A549 (cell line): ENCODE data around the gene RAB27A. TPM values are rescaled to one million over a fixed set of nuclear protein-coding genes. Genes with fewer than 3 reads are reported as not detected.

Experiments used
- ATAC-seq, 2 experiments: fragments of 200-7000 bp in 1 of 2; fragments of >200 bp in 1 of 2; cut with Nextera tagmentation in 1 of 2; cut with Tn5 transposase in 1 of 2; 3 replicates each; pipeline versions ENCODE4 v1.8.0 to v1.9.1; 2018 to 2020; ENCODE audit warnings: mild to moderate bottlenecking in 1 of 2, moderate library complexity in 1 of 2
- CTCF ChIA-PET: fragments of 300-600 bp; sonication (Branson Sonifier 250); formaldehyde crosslinking; extraction: SDS; loops from one replicate; lab custom pipeline; 2021; ENCODE audit warnings: antibody characterized with exemption, inconsistent platforms; lab: Yijun Ruan, JAX
- POLR2A ChIA-PET: fragments of 350-600 bp; formaldehyde crosslinking; extraction: SDS; loops from one replicate; lab custom pipeline; 2021; ENCODE audit warnings: antibody characterized with exemption, inconsistent platforms; lab: Yijun Ruan, JAX
- DNase-seq, 2 experiments: peaks; one replicate each; pipeline versions ENCODE4 v3.0.0 to v3.0.0-alpha.2; 2011 to 2016; ENCODE audit warnings: low read depth in 1 of 2, low spot score in 1 of 2
- FAIRE-seq: peaks from 2 replicates; lab custom pipeline; 2011; peaks lifted over from hg19 to GRCh38; lab: Jason Lieb, UNC
- H3K27ac ChIP-seq, 2 experiments: fragments of >200 bp; sonication (Bioruptor Twin); formaldehyde crosslinking; 3 replicates each; pipeline ENCODE4 v1.5.1; 2016 to 2017
- H3K4me1 ChIP-seq: fragments of >200 bp; sonication (Bioruptor Twin); formaldehyde crosslinking; 3 replicates; pipeline ENCODE4 v1.6.1; 2016
- H3K4me2 ChIP-seq: fragments of >200 bp; sonication (Bioruptor Twin); formaldehyde crosslinking; 3 replicates; pipeline ENCODE4 v1.6.1; 2016
- H3K4me3 ChIP-seq: fragments of >200 bp; sonication (Bioruptor Twin); formaldehyde crosslinking; 3 replicates; pipeline ENCODE4 v1.5.1; 2016
- H3K9me3 ChIP-seq: fragments of >200 bp; sonication (Bioruptor Twin); formaldehyde crosslinking; 3 replicates; pipeline ENCODE4 v1.6.1; 2016
- CHD4 ChIP-seq: fragments of 200-600 bp; sonication (generic); IDR thresholded peaks from 2 replicates; pipeline ENCODE4 v1.6.1; 2016; ENCODE audit warnings: antibody characterized with exemption, mild to moderate bottlenecking, borderline replicate concordance
- E2F6 ChIP-seq: IDR thresholded peaks from 2 replicates; pipeline ENCODE4 v1.6.1; 2012; ENCODE audit warnings: low read depth, borderline replicate concordance
- GATA3 ChIP-seq: IDR thresholded peaks from 2 replicates; pipeline ENCODE4 v1.6.1; 2012; ENCODE audit warnings: borderline replicate concordance
- HES2 ChIP-seq: fragments of >200 bp; sonication (Bioruptor Twin); formaldehyde crosslinking; IDR thresholded peaks from 2 replicates; pipeline ENCODE4 v1.6.1; 2016
- HEYL ChIP-seq: fragments of 250-450 bp; sonication (Bioruptor Pico); IDR thresholded peaks from 2 replicates; pipeline ENCODE4 v1.8.0; 2021; ENCODE audit warnings: mild to moderate bottlenecking, moderate library complexity
- HMGXB4 ChIP-seq: fragments of 250-450 bp; sonication (Bioruptor Pico); IDR thresholded peaks from 2 replicates; pipeline ENCODE4 v1.5.0; 2021; ENCODE audit warnings: mild to moderate bottlenecking, moderate library complexity, borderline replicate concordance
- JUN ChIP-seq, 2 experiments: fragments of >200 bp; sonication (Bioruptor Twin); formaldehyde crosslinking; IDR thresholded peaks; 2 replicates in 1 of 2; 3 replicates in 1 of 2; pipeline ENCODE4 v1.6.1; 2016 to 2017
- JUNB ChIP-seq: fragments of >200 bp; sonication (Bioruptor Twin); formaldehyde crosslinking; IDR thresholded peaks from 2 replicates; pipeline ENCODE4 v1.6.1; 2016
- MYC ChIP-seq: IDR thresholded peaks from 2 replicates; pipeline ENCODE4 v1.6.1; 2012; ENCODE audit warnings: mild to moderate bottlenecking, inconsistent platforms, low read length, improper control_type of control experiment, borderline replicate concordance
- PBX3 ChIP-seq: IDR thresholded peaks from 2 replicates; pipeline ENCODE4 v1.6.1; 2012
- PHF8 ChIP-seq: fragments of 200-600 bp; sonication (generic); IDR thresholded peaks from 2 replicates; pipeline ENCODE4 v1.6.1; 2016; ENCODE audit warnings: low read depth, mild to moderate bottlenecking, antibody characterized with exemption, moderate library complexity, borderline replicate concordance
- RAD21 ChIP-seq, 2 experiments: fragments of >200 bp in 1 of 2; sonication (Bioruptor Twin) in 1 of 2; formaldehyde crosslinking in 1 of 2; IDR thresholded peaks in 1 of 2; conservative IDR thresholded peaks in 1 of 2; 2 replicates in 1 of 2; 3 replicates in 1 of 2; pipeline ENCODE4 v1.6.1; 2012 to 2018; ENCODE audit warnings: inconsistent platforms in 1 of 2
- RFX5 ChIP-seq: fragments of 450-650 bp; IDR thresholded peaks from 2 replicates; pipeline ENCODE4 v1.7.1; 2014; ENCODE audit warnings: antibody characterized with exemption, mild to moderate bottlenecking, moderate library complexity
- SREBF2 ChIP-seq: fragments of 450-650 bp; IDR thresholded peaks from 2 replicates; pipeline ENCODE4 v1.6.1; 2014; ENCODE audit warnings: mild to moderate bottlenecking, moderate library complexity
- TFCP2L1 ChIP-seq: fragments of 250-450 bp; sonication (Bioruptor Pico); IDR thresholded peaks from 2 replicates; pipeline ENCODE4 v1.5.0; 2021; ENCODE audit warnings: mild to moderate bottlenecking
- ZC3H11A ChIP-seq: fragments of 450-650 bp; IDR thresholded peaks from 2 replicates; pipeline ENCODE4 v1.6.1; 2014; ENCODE audit warnings: antibody characterized with exemption, mild to moderate bottlenecking
- ZFP36 ChIP-seq: fragments of 450-650 bp; IDR thresholded peaks from 2 replicates; pipeline ENCODE4 v1.6.1; 2014; ENCODE audit warnings: borderline replicate concordance; ENCODE audit not compliant: partially characterized antibody
- WGBS: methylation state at CpG from one replicate; pipeline ENCODE4 v1.1.6; 2017; ENCODE audit errors: missing lambda C conversion rate; 5-methylcytosine and 5-hydroxymethylcytosine counted together
- polyA plus RNA-seq, 4 experiments: library from polyadenylated mRNA; depleted of rRNA in 3 of 4; stranded (reverse); fragments of >200 nt; fragmentation: RNase III in 1 of 4; extraction: RNeasy Plus Mini Kit Qiagen cat#74134 plus additional on column Dnase treatment in 1 of 4; gene quantifications; 2 replicates in 3 of 4; 3 replicates in 1 of 4; pipeline ENCODE4 v1.2.3, GENCODE V29; 2011 to 2017
- TF ChIP-seq, protein P1 (sequence below): fragments of 200-600 bp; sonication (generic); IDR thresholded peaks from 2 replicates; pipeline ENCODE4 v1.6.1; 2016; ENCODE audit warnings: antibody characterized with exemption, mild to moderate bottlenecking, moderate library complexity
- TF ChIP-seq, protein P2 (sequence below): IDR thresholded peaks from 2 replicates; pipeline ENCODE4 v1.6.1; 2012

The RAB27A gene
- polyA plus RNA-seq, 2 of the 4 experiments (the other 2 are of a cell fraction): 8.1 to 17.0 TPM

DNA sequence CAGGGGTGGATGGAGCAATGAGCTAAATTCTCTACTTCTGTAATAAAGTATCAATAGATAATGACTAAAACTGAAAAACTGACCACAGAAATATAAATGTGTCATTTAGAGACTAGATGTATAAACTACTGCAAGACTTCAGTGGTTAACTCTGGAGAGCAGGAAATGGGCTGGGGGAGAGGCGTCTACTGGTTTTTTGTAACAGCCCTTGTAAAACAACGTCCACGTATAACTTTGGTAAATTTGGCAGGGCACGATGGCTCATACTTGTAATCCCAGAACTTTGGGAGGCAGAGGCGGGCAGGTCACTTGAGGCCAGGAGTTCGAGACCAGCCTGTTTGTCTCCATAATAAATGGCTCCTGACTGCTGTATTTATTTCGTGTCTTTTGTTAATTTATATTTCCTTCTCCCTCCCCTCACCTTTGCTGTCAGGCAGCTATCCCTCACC, 12.5 kb downstream of the RAB27A start:
- H3K9me3 ChIP-seq: no peaks in the 10 kb centered on the region
- no peak for ATAC-seq
- CTCF ChIA-PET: interaction anchor here (0.8 to 1.5 kb wide), 4 partner anchors 13 to 59 kb away, joined by 3 read pairs; no protein-coding TSS in a partner anchor

DNA sequence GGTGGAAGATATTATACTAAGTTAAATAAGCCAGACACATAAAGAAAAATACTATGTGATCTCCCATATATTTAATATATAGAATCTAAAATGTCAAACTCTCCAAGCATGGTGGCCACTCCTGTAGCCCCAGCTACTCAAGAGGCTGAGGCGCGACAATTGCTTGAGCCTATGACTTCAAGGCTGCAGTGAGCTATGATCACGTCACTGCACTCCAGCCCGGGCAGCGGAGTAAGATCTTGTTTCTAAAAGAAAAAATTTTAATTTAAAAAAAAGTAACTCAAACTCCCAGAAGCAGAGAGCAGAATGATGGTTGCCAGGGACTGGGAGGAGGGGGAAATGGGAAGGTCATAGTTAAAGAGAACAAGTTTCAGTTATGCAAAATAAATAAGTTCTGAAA, 13.3 kb downstream of the RAB27A start:
- Histone ChIP-seq H3K4me2 (no peak overlapping the region), H3K4me3 (no peak overlapping the region), H3K9me3 (no peaks in the 10 kb centered on the region), H3K27ac (no peak overlapping the region), H3K4me1 (peaks cover 9% of the 10 kb centered on the region)
- DNase-seq (no peak), FAIRE-seq (no peak), ATAC-seq (no peak)
- ChIA-PET CTCF (interaction anchor here (0.5 to 1.5 kb wide), 2 partner anchors 58 to 59 kb away, joined by 3 read pairs; no protein-coding TSS in a partner anchor), POLR2A (no interaction called here)
- no peak for TF ChIP-seq JUN (IDR thresholded peaks at IDR 0.05)
- no peak for TF ChIP-seq E2F6
- no peak for TF ChIP-seq MYC
- TF ChIP-seq RAD21 (conservative IDR thresholded peaks at IDR 0.05 in 1 of 2, IDR thresholded peaks at IDR 0.05 in 1 of 2): no peak
- TF ChIP-seq ZFP36: no peak
- TF ChIP-seq, protein P1, sequence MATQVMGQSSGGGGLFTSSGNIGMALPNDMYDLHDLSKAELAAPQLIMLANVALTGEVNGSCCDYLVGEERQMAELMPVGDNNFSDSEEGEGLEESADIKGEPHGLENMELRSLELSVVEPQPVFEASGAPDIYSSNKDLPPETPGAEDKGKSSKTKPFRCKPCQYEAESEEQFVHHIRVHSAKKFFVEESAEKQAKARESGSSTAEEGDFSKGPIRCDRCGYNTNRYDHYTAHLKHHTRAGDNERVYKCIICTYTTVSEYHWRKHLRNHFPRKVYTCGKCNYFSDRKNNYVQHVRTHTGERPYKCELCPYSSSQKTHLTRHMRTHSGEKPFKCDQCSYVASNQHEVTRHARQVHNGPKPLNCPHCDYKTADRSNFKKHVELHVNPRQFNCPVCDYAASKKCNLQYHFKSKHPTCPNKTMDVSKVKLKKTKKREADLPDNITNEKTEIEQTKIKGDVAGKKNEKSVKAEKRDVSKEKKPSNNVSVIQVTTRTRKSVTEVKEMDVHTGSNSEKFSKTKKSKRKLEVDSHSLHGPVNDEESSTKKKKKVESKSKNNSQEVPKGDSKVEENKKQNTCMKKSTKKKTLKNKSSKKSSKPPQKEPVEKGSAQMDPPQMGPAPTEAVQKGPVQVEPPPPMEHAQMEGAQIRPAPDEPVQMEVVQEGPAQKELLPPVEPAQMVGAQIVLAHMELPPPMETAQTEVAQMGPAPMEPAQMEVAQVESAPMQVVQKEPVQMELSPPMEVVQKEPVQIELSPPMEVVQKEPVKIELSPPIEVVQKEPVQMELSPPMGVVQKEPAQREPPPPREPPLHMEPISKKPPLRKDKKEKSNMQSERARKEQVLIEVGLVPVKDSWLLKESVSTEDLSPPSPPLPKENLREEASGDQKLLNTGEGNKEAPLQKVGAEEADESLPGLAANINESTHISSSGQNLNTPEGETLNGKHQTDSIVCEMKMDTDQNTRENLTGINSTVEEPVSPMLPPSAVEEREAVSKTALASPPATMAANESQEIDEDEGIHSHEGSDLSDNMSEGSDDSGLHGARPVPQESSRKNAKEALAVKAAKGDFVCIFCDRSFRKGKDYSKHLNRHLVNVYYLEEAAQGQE: no peak
- TF ChIP-seq GATA3: no peak
- no peak for TF ChIP-seq SREBF2
- TF ChIP-seq CHD4: no peak
- no peak for TF ChIP-seq HMGXB4 (CRISPR knock-in tag)
- no peak for TF ChIP-seq PBX3
- TF ChIP-seq, protein P2, sequence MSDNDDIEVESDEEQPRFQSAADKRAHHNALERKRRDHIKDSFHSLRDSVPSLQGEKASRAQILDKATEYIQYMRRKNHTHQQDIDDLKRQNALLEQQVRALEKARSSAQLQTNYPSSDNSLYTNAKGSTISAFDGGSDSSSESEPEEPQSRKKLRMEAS: no peak
- no peak for TF ChIP-seq PHF8
- TF ChIP-seq HEYL: no peak
- TF ChIP-seq JUNB: no peak
- no peak for TF ChIP-seq ZC3H11A
- TF ChIP-seq HES2: no peak
- TF ChIP-seq RFX5: no peak
- TF ChIP-seq TFCP2L1 (CRISPR knock-in tag): no peak
- 95% methylated on average over 5 of the region's 5 CpGs for WGBS

More for the DNA sequence above, 12.5 kb downstream of the RAB27A start:
- 68% methylated on average over 7 of the region's 7 CpGs for WGBS
- POLR2A ChIA-PET: no interaction called here
- Histone ChIP-seq H3K27ac (no peak overlapping the region), H3K4me3 (no peak overlapping the region), H3K4me1 (peaks cover 9% of the 10 kb centered on the region), H3K4me2 (no peak overlapping the region)
- DNase-seq (no peak), FAIRE-seq (no peak)
- TF ChIP-seq MYC (no peak), GATA3 (no peak), JUN (IDR thresholded peaks at IDR 0.05) (no peak), PBX3 (no peak)
